Hepatic stellate cell (primary cell): ENCODE data around the gene C11orf91.
A peak's percentile ranks its signal among the peaks of the same experiment; 100 is the strongest.
"Not testable (repeated sequence)": the region's sequence is repeated elsewhere in the genome, so short reads cannot be mapped to it uniquely, and the experiment has no call there.

Experiments used
- DNase-seq: peaks from one replicate; pipeline ENCODE4 v3.0.0; 2011; ENCODE audit warnings: low spot score

Gene C11orf91, protein sequence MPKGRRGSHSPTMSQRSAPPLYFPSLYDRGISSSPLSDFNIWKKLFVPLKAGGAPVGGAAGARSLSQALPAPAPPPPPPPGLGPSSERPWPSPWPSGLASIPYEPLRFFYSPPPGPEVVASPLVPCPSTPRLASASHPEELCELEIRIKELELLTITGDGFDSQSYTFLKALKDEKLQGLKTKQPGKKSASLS

GRCh38 chr11:33700502-33701271 is at the start of gene C11orf91:
Gene C11orf91 (minus strand): TSS chr11:33700826. CDS start chr11:33700740, 86 bp downstream.
- DNase-seq: peak; percentile 73

DNA sequence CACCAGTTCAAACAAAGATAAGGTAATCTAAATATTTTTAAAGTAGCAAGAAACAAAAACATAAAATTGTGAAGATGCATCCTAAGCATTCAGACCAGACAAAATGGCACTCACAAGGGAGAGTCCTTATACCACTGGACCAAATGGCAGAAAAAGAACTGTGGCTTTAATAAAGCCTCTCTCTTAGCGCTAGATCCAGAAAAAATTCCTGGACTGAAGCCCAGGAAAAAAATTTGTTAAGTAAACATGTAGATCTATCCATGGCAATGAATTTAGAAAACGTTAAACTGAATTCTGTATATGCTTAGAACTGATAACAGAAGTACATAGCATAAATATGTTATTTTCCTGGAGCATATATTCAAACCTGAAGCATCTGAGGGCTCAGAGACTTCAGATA is 47.4 kb upstream of the C11orf91 start:
- DNase-seq: no peak

DNA sequence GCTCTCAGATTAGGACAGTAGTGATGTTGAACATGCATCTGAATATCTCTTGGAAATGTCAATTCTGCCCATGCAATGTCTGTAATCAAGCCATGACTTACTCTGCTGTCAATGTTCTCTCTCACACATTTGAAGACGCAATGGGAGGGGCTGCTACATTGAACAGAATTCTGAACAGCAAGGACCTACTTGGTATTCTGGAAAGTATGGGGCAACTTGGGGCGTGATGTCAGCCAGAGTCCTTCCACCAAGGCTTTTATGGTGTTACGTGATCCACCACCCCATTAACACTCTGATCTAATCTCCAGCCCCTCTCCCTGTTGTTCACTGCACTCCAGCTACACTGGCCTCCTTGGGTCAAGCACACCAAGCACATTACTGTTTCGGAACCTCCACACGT is 42.7 kb upstream of the C11orf91 start:
- DNase-seq: no peak

- DNase-seq: no peak
Observed at GRCh38 chr11:33742249-33742851, 41.7 kb upstream of the C11orf91 start.

- DNase-seq: no peak
Observed at GRCh38 chr11:33741806-33742205, 41.2 kb upstream of the C11orf91 start.

DNA sequence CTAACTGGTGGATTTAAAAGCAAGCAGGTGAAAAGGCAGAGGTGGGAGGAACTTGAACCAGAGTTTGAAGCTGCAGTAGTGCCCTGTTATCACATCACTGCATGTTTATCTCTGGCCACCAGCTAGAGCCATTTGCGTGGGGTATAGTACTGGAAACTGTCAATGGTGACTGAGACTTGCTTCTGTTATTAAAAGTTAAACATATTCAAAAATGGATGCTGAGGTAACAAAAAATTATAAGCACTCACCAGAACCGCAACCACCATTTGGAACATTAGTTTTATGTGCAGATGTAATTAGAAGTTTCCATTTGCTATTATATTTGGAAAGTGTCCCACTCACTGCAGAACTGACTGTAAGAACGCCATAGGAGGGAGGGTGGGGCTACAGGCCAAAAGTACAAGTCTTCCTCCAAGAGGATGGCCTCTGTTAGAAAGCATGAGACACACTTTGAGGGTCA is 36.8 kb upstream of the C11orf91 start:
- no peak for DNase-seq

DNA sequence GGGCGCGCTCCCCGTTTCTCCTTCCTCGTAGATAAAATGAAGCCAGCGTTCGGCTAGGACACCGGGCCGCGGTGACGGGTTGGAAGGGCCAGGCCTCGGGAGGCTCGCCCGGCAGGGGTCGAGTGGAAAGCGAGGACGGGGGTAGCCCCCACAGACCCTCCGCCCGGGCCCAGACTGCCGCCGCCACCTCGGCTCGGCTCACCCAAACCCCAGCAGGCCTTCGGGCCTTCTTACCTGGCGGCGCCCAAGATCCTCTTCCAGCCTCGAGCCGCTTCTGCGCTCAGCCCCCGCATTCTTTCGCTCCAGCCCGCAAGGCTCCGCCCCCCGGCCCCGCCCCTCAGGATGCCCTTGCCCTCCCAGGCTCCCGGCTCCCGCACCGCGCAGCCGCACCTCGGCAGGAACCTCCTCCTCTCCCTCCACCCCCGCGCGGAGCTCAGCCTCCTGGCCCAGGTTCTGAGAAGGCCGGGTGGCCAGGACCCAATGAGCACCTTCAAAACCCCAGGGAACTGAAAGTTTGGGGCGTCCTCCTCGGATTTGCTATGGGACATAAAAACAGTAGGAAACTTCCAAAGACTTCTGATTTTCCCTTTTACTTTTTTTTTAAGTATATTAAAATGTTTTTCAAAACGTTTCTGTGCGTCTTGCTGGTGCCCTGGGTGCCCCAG is 35.7 kb upstream of the C11orf91 start, which contains the start of gene CD59:
TSS of gene CD59 (minus strand) at position 276 of the 665 bp plus-strand sequence. CDS start 13,978 bp downstream, outside the sequence.
- peak; percentile 87 for DNase-seq

DNA sequence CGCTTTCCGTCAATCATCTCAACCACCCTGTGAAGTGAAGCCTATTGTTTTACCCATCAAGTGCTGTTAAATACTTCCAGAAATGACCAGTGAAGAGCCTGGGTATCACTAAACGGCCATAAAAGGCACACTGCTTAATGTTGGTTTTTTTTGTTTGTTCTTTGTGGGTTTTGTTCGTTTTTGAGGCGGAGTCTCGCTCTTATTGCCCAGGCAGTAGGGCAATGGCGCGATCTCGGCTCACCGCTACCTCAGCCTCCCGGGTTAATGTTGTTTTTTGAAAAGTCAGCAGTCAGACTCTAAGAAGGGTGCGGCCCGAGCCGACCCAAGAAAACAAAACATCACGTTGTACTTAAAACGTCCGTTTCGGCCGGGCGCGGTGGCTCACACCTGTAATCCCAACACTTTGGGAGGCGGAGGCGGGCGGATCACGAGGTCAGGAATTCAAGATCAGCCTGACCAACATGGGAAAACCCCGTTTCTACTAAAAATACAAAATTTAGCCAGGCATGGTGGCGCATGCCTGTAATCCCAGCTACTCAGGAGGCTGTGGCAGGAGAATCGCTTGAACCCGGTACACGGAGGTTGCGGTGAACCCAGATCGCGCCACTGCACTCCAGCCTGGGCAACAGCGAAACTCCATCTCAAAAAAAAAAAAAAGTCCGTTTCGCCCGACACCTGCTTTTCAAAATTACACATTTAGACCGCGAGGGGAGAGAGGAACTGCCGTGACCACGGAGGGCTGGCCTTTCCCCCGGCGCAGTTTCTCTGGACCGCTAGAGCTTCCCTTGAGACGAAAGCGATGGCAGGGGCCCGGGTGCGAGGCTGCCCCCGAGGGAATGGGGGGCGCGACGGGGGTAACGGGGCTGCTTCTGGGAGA is 34.9 kb upstream of the C11orf91 start:
- DNase-seq: no peak

DNA sequence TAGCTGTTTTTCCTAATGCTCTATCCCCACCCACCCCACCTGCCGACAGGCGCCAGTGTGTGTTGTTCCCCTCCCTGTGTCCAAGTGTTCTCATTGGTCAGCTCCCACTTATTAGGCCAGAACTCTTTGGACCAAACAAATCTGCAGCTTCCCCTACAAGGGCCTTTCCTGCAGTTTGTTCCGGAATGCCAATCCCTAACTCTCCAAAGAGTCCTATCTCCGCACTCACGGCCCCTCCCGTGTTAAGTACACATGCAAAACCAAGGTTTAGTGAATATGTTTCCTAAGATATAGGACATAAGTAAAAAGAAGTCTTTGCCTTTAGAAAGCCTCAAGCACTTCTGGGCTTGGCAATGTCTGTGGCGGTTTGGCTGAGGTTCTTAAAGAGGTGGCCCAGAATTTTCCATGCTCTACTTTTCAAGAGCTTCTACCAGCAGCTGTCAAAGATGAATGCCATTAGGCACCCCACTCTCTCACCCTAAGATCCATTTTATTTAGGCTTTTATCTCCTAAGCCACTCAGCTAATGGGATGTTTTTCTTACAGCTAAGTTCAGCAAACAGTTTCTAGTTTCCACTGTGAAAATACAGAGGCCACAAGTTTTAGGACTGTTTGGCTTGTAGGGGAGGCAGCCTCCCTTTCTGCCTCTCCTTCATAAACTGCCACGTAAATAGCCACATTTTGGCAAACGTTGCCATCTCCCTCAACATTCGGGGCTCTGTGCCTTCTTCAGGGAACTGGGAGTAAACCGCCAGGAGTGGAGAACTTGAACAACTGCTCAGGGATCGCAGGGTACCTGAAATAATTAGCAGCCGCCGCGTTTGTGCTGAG is 34.0 kb upstream of the C11orf91 start:
- DNase-seq: no peak

- no peak for DNase-seq
Observed at GRCh38 chr11:33733980-33734379, 33.4 kb upstream of the C11orf91 start.

- no peak for DNase-seq
Observed at GRCh38 chr11:33731723-33732531, 31.3 kb upstream of the C11orf91 start.

GRCh38 chr11:33730716-33731115 is 30.1 kb upstream of the C11orf91 start:
- DNase-seq: no peak

GRCh38 chr11:33729072-33729664 is 28.5 kb upstream of the C11orf91 start:
- not testable (repeated sequence) for DNase-seq

DNA sequence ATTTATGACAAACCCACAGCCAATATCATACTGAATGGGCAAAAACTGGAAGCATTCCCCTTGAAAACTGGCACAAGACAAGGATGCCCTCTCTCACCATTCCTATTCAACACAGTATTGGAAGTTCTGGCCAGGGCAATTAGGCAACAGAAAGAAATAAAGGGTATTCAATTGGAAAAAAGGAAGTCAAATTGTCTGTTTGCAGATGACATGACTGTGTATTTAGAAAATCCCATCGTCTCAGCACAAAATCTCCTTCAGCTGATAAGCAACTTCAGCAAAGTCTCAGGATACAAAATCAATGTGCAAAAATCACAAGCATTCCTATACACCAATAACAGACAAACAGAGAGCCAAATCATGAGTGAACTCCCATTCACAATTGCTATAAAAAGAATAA is 26.9 kb upstream of the C11orf91 start:
- not testable (repeated sequence) for DNase-seq

DNA sequence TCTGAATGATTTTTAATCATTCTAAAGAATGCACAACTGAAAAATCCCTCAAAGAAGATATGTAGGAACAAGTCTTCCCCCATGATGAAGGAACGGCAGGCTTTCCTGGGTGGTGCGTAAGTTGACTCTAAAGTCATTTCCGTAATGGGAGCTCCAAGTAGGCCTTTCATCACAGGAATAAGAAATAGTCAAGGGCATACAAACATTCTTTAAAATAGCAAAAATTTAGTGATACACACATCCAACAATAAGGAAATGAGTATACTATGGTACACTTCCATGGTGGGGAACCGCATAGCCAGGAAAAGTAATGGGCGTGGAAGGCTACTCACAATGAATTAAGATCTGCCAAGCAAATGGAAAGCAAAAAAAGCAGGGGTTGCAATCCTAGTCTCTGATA is 24.9 kb upstream of the C11orf91 start:
- no peak for DNase-seq

DNA sequence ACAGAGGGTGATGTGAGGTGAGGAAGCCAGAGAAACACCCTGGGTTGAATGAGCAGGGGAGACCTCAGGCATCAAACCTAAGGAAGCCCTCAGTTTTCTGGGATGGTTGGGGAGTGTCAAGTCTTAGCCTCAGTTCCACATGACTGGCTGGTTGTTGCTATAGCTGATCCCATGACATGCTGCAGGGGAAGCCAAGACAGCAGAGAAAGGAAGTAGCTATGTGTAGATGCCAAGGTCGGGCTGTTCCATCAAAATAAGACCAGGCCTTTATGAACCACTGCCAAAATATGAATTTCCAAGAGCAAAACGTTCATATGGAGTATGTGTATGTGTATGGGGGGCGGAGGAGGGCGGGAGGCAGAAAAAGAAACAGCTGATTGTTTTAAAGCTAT is 24.0 kb upstream of the C11orf91 start:
- no peak for DNase-seq

DNA sequence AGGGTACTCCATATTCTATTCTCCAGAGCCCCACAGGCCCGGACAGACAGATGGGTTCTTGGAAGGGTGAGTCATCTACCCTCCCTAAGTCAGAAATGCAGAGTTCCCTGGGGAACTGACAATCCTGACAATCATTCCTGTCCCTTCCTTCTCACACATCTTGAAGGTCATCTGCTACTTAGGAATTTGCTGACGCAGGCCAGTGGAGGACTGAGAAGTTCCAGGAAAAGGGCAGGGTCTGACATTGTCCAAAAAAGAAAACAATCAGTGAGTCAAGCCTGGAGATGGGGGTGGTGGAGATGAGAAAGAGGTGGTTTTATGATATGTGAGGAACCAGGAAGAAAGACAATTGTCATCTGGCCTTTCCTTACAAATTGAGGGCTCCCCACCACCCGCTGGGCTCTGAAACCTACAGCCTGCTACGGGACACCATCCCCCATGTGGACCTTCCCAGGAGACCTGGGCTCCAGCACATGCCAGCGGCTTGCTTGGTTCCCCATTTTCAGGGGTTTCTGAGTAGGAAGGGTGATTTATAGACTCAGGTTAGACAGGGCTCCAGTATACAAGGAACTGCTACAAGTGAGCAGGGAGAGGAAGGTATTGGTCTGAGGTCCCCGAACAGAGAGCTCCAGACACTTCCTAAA is 22.7 kb upstream of the C11orf91 start:
- DNase-seq: peak; percentile 55

DNA sequence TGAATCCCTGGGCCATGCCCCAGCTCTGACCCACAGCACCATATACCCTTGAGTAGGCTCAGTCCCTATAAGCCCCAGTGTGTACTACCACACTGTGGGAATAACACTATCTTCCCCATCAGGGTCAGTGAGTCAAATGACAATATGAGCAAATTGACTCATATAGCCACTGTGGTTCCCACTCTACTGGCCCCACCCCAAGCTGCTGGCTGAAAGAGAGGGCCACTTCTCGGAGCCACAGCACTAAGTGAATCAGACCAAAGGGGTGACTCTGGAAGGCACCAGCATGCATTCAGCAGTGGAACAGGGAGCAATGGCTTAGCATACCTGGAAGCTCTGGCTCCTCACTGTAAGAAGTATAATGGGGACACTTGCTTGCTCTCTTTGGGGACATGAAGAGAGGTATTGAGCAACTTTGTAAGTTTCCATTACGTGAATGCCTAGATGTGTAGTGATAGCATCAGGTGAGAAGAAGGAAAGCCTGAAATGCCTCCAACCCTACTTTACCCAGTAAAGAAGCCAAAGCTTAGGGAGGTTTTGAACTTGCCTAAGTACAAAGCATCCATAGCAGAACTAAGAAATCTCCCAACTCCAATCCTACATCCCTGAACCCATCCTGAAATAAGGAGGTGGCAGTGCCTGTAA is 22.1 kb upstream of the C11orf91 start:
- DNase-seq: no peak
